Ishikawa (cell line): ENCODE results near the gene CACNA2D4.

Experiments
- CEBPB ChIP-seq: IDR thresholded peaks from 2 replicates; pipeline ENCODE4 v1.6.1; 2012
- CREB1 ChIP-seq: IDR thresholded peaks from 2 replicates; pipeline ENCODE4 v1.6.1; 2012; ENCODE audit warnings: low read depth
- EGR1 ChIP-seq: IDR thresholded peaks from 2 replicates; pipeline ENCODE4 v1.6.1; 2012
- EP300 ChIP-seq: IDR thresholded peaks from 2 replicates; pipeline ENCODE4 v1.6.1; 2012; ENCODE audit warnings: borderline replicate concordance
- FOXM1 ChIP-seq: IDR thresholded peaks from 2 replicates; pipeline ENCODE4 v1.6.1; 2012; ENCODE audit warnings: low read depth, borderline replicate concordance
- NFIC ChIP-seq: IDR thresholded peaks from 2 replicates; pipeline ENCODE4 v1.6.1; 2012
- RAD21 ChIP-seq: IDR thresholded peaks from 2 replicates; pipeline ENCODE4 v1.6.1; 2012; ENCODE audit warnings: low read depth
- REST ChIP-seq: IDR thresholded peaks from 2 replicates; pipeline ENCODE4 v1.6.1; 2012; ENCODE audit warnings: low read depth, mild to moderate bottlenecking
- TAF1 ChIP-seq: IDR thresholded peaks from 2 replicates; pipeline ENCODE4 v1.6.1; 2012; ENCODE audit warnings: low read depth, mild to moderate bottlenecking
- TCF12 ChIP-seq: IDR thresholded peaks from 2 replicates; pipeline ENCODE4 v1.6.1; 2012; ENCODE audit warnings: low read depth
- TEAD4 ChIP-seq: IDR thresholded peaks from 2 replicates; pipeline ENCODE4 v1.6.1; 2012
- YY1 ChIP-seq: IDR thresholded peaks from 2 replicates; pipeline ENCODE4 v1.6.1; 2012; ENCODE audit warnings: low read depth
- ZBTB7A ChIP-seq: IDR thresholded peaks from 2 replicates; pipeline ENCODE4 v1.6.1; 2012; ENCODE audit warnings: low read depth
- TF ChIP-seq, protein P1 (sequence below): IDR thresholded peaks from 2 replicates; pipeline ENCODE4 v1.6.1; 2012
- TF ChIP-seq, protein P2 (sequence below): IDR thresholded peaks from 2 replicates; pipeline ENCODE4 v1.6.1; 2012

CACNA2D4 gene

DNA sequence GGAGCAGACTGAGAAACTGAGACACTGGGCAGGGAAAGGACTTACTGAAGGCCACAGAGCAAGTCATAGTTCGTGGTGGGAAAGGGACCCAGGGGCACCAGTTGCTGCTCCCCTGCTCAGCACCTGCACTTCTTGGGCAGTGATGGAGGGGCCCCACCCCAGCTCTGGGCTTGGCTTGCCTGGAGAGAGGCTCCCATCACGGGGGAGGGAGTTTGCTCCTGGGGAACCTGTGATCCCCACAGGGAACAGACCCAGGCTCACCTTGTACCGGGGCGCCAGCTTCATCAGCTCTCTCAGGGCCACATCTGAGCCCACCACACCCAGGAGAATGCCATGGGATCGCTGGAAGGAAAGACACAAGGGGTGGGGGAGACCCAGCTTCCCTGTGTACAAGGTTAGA, 39.8 kb downstream of the CACNA2D4 start:
- no peak for TF ChIP-seq TEAD4
- TF ChIP-seq, protein P1, sequence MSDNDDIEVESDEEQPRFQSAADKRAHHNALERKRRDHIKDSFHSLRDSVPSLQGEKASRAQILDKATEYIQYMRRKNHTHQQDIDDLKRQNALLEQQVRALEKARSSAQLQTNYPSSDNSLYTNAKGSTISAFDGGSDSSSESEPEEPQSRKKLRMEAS: no peak
- no peak for TF ChIP-seq TCF12
- TF ChIP-seq, protein P2, sequence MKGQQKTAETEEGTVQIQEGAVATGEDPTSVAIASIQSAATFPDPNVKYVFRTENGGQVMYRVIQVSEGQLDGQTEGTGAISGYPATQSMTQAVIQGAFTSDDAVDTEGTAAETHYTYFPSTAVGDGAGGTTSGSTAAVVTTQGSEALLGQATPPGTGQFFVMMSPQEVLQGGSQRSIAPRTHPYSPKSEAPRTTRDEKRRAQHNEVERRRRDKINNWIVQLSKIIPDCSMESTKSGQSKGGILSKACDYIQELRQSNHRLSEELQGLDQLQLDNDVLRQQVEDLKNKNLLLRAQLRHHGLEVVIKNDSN: no peak
- TF ChIP-seq YY1: no peak

DNA sequence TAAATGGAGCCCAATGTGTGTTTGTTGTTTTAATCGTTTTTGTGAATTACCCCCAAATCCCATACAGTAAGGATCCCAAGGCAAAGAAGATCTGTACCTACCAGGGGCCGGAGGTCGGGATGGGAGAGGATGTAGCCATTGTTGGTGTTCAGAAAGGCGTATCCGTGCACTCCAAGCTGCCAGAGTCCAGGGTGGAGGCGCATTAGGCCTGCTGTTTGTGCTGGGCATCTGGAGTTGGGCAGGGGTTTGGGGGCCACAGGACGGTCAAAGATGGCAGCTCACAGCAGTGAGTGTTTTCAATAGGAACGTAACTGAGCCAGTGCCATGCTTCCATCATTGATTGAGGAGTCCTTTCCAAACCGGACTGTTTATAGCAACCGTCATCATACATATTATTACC, 40.2 kb downstream of the CACNA2D4 start:
- no peak for TF ChIP-seq TAF1
- no peak for TF ChIP-seq RAD21
- TF ChIP-seq, protein P1: no peak

GRCh38 chr12:1877169-1877878, 41.1 kb downstream of the CACNA2D4 start:
- TF ChIP-seq FOXM1 (no peak), CREB1 (no peak), YY1 (no peak), REST (no peak), NFIC (no peak), CEBPB (no peak), EGR1 (no peak), EP300 (no peak), TEAD4 (no peak), RAD21 (no peak), TCF12 (no peak), TAF1 (no peak), ZBTB7A (no peak)
- TF ChIP-seq, protein P2: no peak
- TF ChIP-seq, protein P1: no peak

DNA sequence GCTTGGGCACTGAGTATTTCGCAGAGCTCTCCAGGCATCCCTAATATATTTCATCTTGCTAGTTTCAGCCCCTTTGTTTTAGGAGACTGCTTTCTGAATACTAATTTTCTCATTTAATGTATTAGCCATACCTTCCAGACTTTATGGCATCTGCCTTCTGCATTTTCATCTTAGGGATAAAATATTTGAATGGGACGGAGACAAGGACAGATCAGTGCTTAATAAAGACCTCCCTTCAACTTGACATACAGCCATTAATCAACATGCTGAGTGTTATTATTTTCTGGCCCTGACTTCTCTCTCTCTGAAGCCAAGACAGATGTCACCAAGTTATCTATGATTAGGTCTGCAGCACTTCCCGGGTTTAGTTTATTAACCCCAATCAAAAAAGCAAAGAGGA, 42.4 kb downstream of the CACNA2D4 start:
- TF ChIP-seq TCF12 (no peak), TEAD4 (no peak), EP300 (no peak), CEBPB (no peak), ZBTB7A (no peak)

DNA sequence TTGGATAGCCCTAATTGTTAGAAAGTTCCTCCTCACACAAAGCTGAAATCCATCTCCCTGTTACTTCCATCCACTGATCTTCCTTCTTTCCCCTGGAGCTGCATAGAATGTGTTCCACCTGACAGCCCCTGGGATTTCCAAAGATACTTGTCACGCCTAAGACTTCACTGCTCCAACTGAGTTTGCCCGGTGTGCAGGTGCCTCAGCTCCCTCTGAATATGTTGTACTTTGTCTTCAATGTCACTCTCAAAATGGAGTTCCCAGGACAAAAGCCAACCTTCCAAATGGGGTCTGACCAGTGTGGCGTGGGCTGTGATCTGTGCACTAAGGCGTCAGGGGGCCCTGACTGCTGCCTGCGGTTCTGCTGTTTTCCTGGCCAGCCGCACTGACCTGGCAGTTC, 42.8 kb downstream of the CACNA2D4 start:
- no peak for TF ChIP-seq NFIC
- no peak for TF ChIP-seq TCF12
- no peak for TF ChIP-seq CEBPB
- no peak for TF ChIP-seq CREB1
- TF ChIP-seq, protein P1: no peak

- TF ChIP-seq TCF12 (no peak), CREB1 (no peak), NFIC (no peak), CEBPB (no peak), EGR1 (no peak), REST (no peak), FOXM1 (no peak), TEAD4 (no peak), EP300 (no peak), ZBTB7A (no peak), RAD21 (no peak), YY1 (no peak)
- TF ChIP-seq, protein P2: no peak
- TF ChIP-seq, protein P1: no peak
Measured at GRCh38 chr12:1873531-1874510, 44.6 kb downstream of the CACNA2D4 start.
